Measurements from ENCODE around the gene DNAH3.

Gene DNAH3

GRCh38 chr16:21072976-21073375 is 77.7 kb downstream of the DNAH3 start:
- no peak overlapping the region for H3K4me3 ChIP-seq (replicated peaks; ENCODE audit: insufficient read depth, low read length)
- TF ChIP-seq POLR2AphosphoS5 (IDR thresholded peaks at IDR 0.05; ENCODE audit: low read depth) (no peak), SPI1 (IDR thresholded peaks at IDR 0.05; ENCODE audit: borderline replicate concordance, low read depth) (no peak), GABPA (IDR thresholded peaks at IDR 0.05; ENCODE audit: low read depth) (no peak)
- TF ChIP-seq, protein P1, sequence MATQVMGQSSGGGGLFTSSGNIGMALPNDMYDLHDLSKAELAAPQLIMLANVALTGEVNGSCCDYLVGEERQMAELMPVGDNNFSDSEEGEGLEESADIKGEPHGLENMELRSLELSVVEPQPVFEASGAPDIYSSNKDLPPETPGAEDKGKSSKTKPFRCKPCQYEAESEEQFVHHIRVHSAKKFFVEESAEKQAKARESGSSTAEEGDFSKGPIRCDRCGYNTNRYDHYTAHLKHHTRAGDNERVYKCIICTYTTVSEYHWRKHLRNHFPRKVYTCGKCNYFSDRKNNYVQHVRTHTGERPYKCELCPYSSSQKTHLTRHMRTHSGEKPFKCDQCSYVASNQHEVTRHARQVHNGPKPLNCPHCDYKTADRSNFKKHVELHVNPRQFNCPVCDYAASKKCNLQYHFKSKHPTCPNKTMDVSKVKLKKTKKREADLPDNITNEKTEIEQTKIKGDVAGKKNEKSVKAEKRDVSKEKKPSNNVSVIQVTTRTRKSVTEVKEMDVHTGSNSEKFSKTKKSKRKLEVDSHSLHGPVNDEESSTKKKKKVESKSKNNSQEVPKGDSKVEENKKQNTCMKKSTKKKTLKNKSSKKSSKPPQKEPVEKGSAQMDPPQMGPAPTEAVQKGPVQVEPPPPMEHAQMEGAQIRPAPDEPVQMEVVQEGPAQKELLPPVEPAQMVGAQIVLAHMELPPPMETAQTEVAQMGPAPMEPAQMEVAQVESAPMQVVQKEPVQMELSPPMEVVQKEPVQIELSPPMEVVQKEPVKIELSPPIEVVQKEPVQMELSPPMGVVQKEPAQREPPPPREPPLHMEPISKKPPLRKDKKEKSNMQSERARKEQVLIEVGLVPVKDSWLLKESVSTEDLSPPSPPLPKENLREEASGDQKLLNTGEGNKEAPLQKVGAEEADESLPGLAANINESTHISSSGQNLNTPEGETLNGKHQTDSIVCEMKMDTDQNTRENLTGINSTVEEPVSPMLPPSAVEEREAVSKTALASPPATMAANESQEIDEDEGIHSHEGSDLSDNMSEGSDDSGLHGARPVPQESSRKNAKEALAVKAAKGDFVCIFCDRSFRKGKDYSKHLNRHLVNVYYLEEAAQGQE (IDR thresholded peaks at IDR 0.05; ENCODE audit: insufficient replicate concordance, low read depth), result no peak
- TF ChIP-seq, protein P2, sequence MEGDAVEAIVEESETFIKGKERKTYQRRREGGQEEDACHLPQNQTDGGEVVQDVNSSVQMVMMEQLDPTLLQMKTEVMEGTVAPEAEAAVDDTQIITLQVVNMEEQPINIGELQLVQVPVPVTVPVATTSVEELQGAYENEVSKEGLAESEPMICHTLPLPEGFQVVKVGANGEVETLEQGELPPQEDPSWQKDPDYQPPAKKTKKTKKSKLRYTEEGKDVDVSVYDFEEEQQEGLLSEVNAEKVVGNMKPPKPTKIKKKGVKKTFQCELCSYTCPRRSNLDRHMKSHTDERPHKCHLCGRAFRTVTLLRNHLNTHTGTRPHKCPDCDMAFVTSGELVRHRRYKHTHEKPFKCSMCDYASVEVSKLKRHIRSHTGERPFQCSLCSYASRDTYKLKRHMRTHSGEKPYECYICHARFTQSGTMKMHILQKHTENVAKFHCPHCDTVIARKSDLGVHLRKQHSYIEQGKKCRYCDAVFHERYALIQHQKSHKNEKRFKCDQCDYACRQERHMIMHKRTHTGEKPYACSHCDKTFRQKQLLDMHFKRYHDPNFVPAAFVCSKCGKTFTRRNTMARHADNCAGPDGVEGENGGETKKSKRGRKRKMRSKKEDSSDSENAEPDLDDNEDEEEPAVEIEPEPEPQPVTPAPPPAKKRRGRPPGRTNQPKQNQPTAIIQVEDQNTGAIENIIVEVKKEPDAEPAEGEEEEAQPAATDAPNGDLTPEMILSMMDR (IDR thresholded peaks at IDR 0.05; ENCODE audit: insufficient read depth, low read length), result no peak
- no peak for DNase-seq (ENCODE audit: low read depth in 1 of 2, low spot score in 1 of 2)
- no peak overlapping the region for H3K27ac ChIP-seq (replicated peaks)
- no peaks in the 10 kb centered on the region for H3K27me3 ChIP-seq (ENCODE audit: insufficient read depth, poor library complexity, severe bottlenecking)

DNA sequence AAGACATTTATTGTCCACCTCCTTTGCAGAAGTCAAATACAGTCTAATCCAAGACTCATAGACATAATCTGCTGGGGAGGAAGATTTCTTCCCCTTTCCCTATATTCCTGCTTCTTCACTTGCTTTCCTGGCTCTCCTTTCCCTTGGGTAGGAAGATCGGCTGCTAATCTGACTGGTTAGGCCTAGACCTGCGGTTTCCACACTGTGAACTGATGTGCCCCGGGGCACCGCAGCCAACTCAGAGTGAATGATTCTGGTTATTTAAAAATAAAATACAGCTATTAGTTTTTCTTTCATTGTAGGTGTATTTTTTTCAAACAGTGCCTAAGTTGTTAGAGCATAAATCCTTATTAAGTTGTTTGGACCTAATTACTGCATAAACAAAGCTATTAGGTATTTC is 78.9 kb downstream of the DNAH3 start:
- Histone ChIP-seq H3K27ac (replicated peaks) (no peak overlapping the region), H3K27me3 (ENCODE audit: insufficient read depth, poor library complexity, severe bottlenecking) (no peaks in the 10 kb centered on the region), H3K4me3 (replicated peaks; ENCODE audit: insufficient read depth, low read length) (no peak overlapping the region)
- TF ChIP-seq POLR2AphosphoS5 (IDR thresholded peaks at IDR 0.05; ENCODE audit: low read depth) (no peak), SPI1 (IDR thresholded peaks at IDR 0.05; ENCODE audit: borderline replicate concordance, low read depth) (no peak), GABPA (IDR thresholded peaks at IDR 0.05; ENCODE audit: low read depth) (no peak)
- TF ChIP-seq, protein P2 (IDR thresholded peaks at IDR 0.05; ENCODE audit: insufficient read depth, low read length), result no peak
- TF ChIP-seq, protein P1 (IDR thresholded peaks at IDR 0.05; ENCODE audit: insufficient replicate concordance, low read depth), result no peak
- DNase-seq (ENCODE audit: low read depth in 1 of 2, low spot score in 1 of 2), result no peak

DNA sequence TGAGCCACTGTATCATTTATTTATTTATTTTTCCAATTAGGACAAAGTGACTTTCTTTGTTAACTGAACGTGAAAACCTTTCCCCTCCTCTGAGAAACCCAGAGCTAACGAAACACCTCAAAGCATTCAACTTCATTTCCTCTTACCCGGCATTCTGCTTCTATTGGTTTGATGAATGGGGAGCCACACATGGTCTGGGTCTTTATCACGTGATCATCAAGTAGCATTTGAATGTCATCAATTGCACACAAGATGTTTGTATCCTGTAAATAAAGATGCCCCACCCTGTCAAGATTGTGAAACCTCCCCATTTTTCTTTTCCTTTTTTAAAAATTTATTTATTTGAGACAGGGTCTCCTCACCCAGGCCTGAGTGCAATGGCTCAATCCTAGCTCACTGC is 80.1 kb downstream of the DNAH3 start:
- H3K27me3 ChIP-seq (ENCODE audit: insufficient read depth, poor library complexity, severe bottlenecking), result no peaks in the 10 kb centered on the region
- TF ChIP-seq SPI1 (IDR thresholded peaks at IDR 0.05; ENCODE audit: borderline replicate concordance, low read depth), result no peak
- TF ChIP-seq GABPA (IDR thresholded peaks at IDR 0.05; ENCODE audit: low read depth), result no peak
- TF ChIP-seq, protein P2 (IDR thresholded peaks at IDR 0.05; ENCODE audit: insufficient read depth, low read length), result no peak
- TF ChIP-seq, protein P1 (IDR thresholded peaks at IDR 0.05; ENCODE audit: insufficient replicate concordance, low read depth), result no peak
- DNase-seq (ENCODE audit: low read depth in 1 of 2, low spot score in 1 of 2), result no peak
- H3K27ac ChIP-seq (replicated peaks), result no peak overlapping the region
- H3K4me3 ChIP-seq (replicated peaks; ENCODE audit: insufficient read depth, low read length), result no peak overlapping the region

All from HL-60 (cell line).